Measurements from ENCODE around the gene ZMYND11. TPM values are rescaled to one million over a fixed set of nuclear protein-coding genes. Genes with fewer than 3 reads are reported as not detected.

The ZMYND11 gene
- total and polyA plus RNA-seq, 11 donors: 22.7 to 96.6 (median 73.3) TPM

GRCh38 chr10:142371-142770, 7.1 kb downstream of the ZMYND11 start:
- DNase-seq (no peak), ATAC-seq (no peak)
- 84 to 89% (median 86%) methylated on average over 3 of the region's 3 CpGs for WGBS, 4 donors
- no peak overlapping the region for H3K4me3 ChIP-seq
- H3K27me3 ChIP-seq: no peaks in the 10 kb centered on the region
- H3K4me1 ChIP-seq: peaks cover 0 to 34% (median 17%) of the 10 kb centered on the region in 12 donors
- TF ChIP-seq POLR2A (IDR thresholded peaks at IDR 0.05) (no peak), CTCF (IDR thresholded peaks at IDR 0.05) (no peak)
- peaks cover 0 to 11% (median 0%) of the 10 kb centered on the region in 12 donors for H3K9me3 ChIP-seq
- H3K27ac ChIP-seq: no peak overlapping the region
- H3K36me3 ChIP-seq: no peaks in the 10 kb centered on the region
- intact Hi-C loops (cut with DNase I): no loop called here

DNA sequence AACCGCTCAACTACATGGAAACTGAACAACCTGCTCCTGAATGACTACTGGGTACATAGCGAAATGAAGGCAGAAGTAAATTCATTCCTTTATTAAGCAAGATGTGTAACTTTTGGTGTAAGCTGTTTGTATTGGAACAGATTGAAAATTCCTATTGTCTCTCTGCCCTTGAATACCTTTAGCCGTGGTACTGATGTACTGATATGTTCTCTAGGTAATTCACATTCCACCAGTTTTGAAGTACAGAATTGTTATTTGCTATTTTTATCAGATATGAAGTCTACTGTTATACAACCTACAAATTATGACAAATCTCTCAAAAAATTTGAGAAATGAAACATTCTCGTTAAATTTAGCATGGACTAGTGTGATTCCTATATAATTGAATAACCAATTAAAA, 17.7 kb downstream of the ZMYND11 start:
- WGBS, 4 donors: 94 to 97% (median 95%) methylated on average over 4 of the region's 4 CpGs
- Histone ChIP-seq H3K27me3 (no peaks in the 10 kb centered on the region), H3K9me3 (peaks cover 0 to 6% (median 0%) of the 10 kb centered on the region in 12 donors), H3K4me1 (peaks cover 0 to 10% (median 0%) of the 10 kb centered on the region in 12 donors), H3K4me3 (no peak overlapping the region), H3K36me3 (no peaks in the 10 kb centered on the region), H3K27ac (no peak overlapping the region)
- intact Hi-C loops (cut with DNase I): no loop called here
- DNase-seq (no peak), ATAC-seq (no peak)
- TF ChIP-seq POLR2A (IDR thresholded peaks at IDR 0.05) (no peak), CTCF (IDR thresholded peaks at IDR 0.05) (no peak)

GRCh38 chr10:154348-154747, 19.1 kb downstream of the ZMYND11 start:
- peaks cover 0 to 10% (median 0%) of the 10 kb centered on the region in 12 donors for H3K4me1 ChIP-seq
- TF ChIP-seq CTCF (IDR thresholded peaks at IDR 0.05): no peak
- TF ChIP-seq POLR2A (IDR thresholded peaks at IDR 0.05): no peak
- H3K27ac ChIP-seq: no peak overlapping the region
- no peak overlapping the region for H3K4me3 ChIP-seq
- intact Hi-C loops (cut with DNase I): no loop called here
- 92 to 95% (median 94%) methylated on average over 5 of the region's 5 CpGs for WGBS, 4 donors
- H3K36me3 ChIP-seq: no peaks in the 10 kb centered on the region
- DNase-seq (no peak), ATAC-seq (no peak)
- H3K27me3 ChIP-seq: no peaks in the 10 kb centered on the region
- H3K9me3 ChIP-seq: peaks cover 0 to under 1% (median 0%) of the 10 kb centered on the region in 12 donors

GRCh38 chr10:167383-167782, 32.1 kb downstream of the ZMYND11 start:
- peaks cover 0 to 24% (median 0%) of the 10 kb centered on the region in 12 donors for H3K9me3 ChIP-seq
- ATAC-seq (no peak), DNase-seq (no peak)
- no peaks in the 10 kb centered on the region for H3K27me3 ChIP-seq
- no peak overlapping the region for H3K27ac ChIP-seq
- no peak overlapping the region for H3K4me3 ChIP-seq
- no peaks in the 10 kb centered on the region for H3K36me3 ChIP-seq
- TF ChIP-seq POLR2A (IDR thresholded peaks at IDR 0.05) (no peak), CTCF (IDR thresholded peaks at IDR 0.05) (no peak)
- intact Hi-C loops (cut with DNase I): no loop called here
- H3K4me1 ChIP-seq: peaks cover 0 to 11% (median 0%) of the 10 kb centered on the region in 12 donors
